Endothelial cell of umbilical vein (primary cell): ENCODE data around the gene BCAR3. TPM values are rescaled to one million over a fixed set of nuclear protein-coding genes. Genes with fewer than 3 reads are reported as not detected.

Source experiments
- BruUV-seq: library from RNA; stranded (reverse); fragments of 400-500 nt; replicated peaks from 2 replicates; lab custom pipeline; 2021; lab: Mats Ljungman, UMichigan
- CTCF ChIA-PET: fragments of 300-600, 350-600 bp; sonication (Branson Sonifier 250); formaldehyde crosslinking; loops from one replicate; lab custom pipeline; 2021; ENCODE audit warnings: antibody characterized with exemption, inconsistent platforms; lab: Charles Lee
- POLR2A ChIA-PET: fragments of 300-600, 350-600 bp; sonication (Branson Sonifier 250); formaldehyde crosslinking; loops from one replicate; lab custom pipeline; 2021; ENCODE audit warnings: antibody characterized with exemption, inconsistent platforms; lab: Charles Lee
- DNase-seq: peaks from one replicate; pipeline ENCODE4 v3.0.0-alpha.2; 2011; ENCODE audit warnings: low read depth, low spot score
- FAIRE-seq: peaks from 2 replicates; lab custom pipeline; 2011; peaks lifted over from hg19 to GRCh38; lab: Jason Lieb, UNC
- H2AFZ ChIP-seq: 2 replicates; pipeline ENCODE4 v1.6.0; 2012; ENCODE audit warnings: low read depth, low read length, control low read depth, inconsistent platforms
- H3K27ac ChIP-seq: 2 replicates; pipeline ENCODE4 v1.5.1; 2011; ENCODE audit warnings: low read depth, mild to moderate bottlenecking, control low read depth, low read length, moderate library complexity; ENCODE audit not compliant: insufficient read depth
- H3K27me3 ChIP-seq, 2 experiments: 2 replicates each; pipeline versions ENCODE4 v1.6.0 to v1.6.1; 2011; ENCODE audit warnings: low read length in 2 of 2, mixed read lengths in 1 of 2; ENCODE audit not compliant: control insufficient read depth in 2 of 2, insufficient read depth in 2 of 2
- H3K36me3 ChIP-seq, 2 experiments: 2 replicates in 1 of 2; 3 replicates in 1 of 2; pipeline ENCODE4 v1.5.1; 2011; ENCODE audit warnings: low read length in 2 of 2, mild to moderate bottlenecking in 1 of 2, moderate library complexity in 1 of 2; ENCODE audit not compliant: control insufficient read depth in 2 of 2, insufficient read depth in 2 of 2; ENCODE audit errors: extremely low read depth in 1 of 2
- H3K4me1 ChIP-seq: 3 replicates; pipeline ENCODE4 v1.5.1; 2011; ENCODE audit warnings: mild to moderate bottlenecking, low read length; ENCODE audit not compliant: control insufficient read depth, insufficient read depth; ENCODE audit errors: extremely low read depth
- H3K4me2 ChIP-seq: 2 replicates; pipeline ENCODE4 v1.6.1; 2011; ENCODE audit warnings: low read length, control low read depth, mixed read lengths; ENCODE audit not compliant: insufficient read depth
- H3K4me3 ChIP-seq, 3 experiments: fragments of 200-600 bp in 1 of 3; sonication (generic), shearing (Covaris generic) in 1 of 3; replicated peaks in 1 of 3; 2 replicates each; pipeline ENCODE4 v1.5.1; 2011 to 2016; ENCODE audit warnings: control low read depth in 3 of 3, low read length in 3 of 3, mild to moderate bottlenecking in 2 of 3, inconsistent platforms in 1 of 3, low read depth in 1 of 3, moderate library complexity in 1 of 3; ENCODE audit not compliant: insufficient read depth in 1 of 3
- H3K79me2 ChIP-seq: 2 replicates; pipeline ENCODE4 v1.6.0; 2012; ENCODE audit warnings: low read length, inconsistent platforms; ENCODE audit not compliant: control insufficient read depth, insufficient read depth
- H3K9ac ChIP-seq: replicated peaks from 2 replicates; pipeline ENCODE3; 2011; ENCODE audit warnings: low read length, control low read depth; ENCODE audit not compliant: insufficient read depth; ENCODE audit errors: extremely low read depth
- H3K9me1 ChIP-seq: replicated peaks from 3 replicates; pipeline ENCODE4 v1.6.0; 2011; ENCODE audit warnings: mild to moderate bottlenecking, low read length; ENCODE audit not compliant: control insufficient read depth, insufficient read depth; ENCODE audit errors: extremely low read depth
- H3K9me3 ChIP-seq: replicated peaks from 2 replicates; pipeline ENCODE4 v1.5.1; 2012; ENCODE audit warnings: low read length, inconsistent platforms; ENCODE audit not compliant: control insufficient read depth, insufficient read depth
- H4K20me1 ChIP-seq: replicated peaks from 2 replicates; pipeline ENCODE3; 2011; ENCODE audit warnings: mild to moderate bottlenecking, low read length; ENCODE audit not compliant: control insufficient read depth, insufficient read depth; ENCODE audit errors: extremely low read depth
- CTCF ChIP-seq, 2 donors: IDR thresholded peaks; 1 replicate in 1 of 2; 2 replicates in 1 of 2; pipeline ENCODE4 v1.5.1; 2011; ENCODE audit warnings: low read length in 2 of 2, mild to moderate bottlenecking in 2 of 2, moderate library complexity in 2 of 2, control low read depth in 1 of 2, inconsistent platforms in 1 of 2, low read depth in 1 of 2; ENCODE audit not compliant: insufficient read depth in 1 of 2; ENCODE audit errors: extremely low read depth in 1 of 2
- EZH2 ChIP-seq: IDR thresholded peaks from 2 replicates; pipeline ENCODE4 v1.6.1; 2012; ENCODE audit warnings: borderline replicate concordance, low read depth, mild to moderate bottlenecking, moderate library complexity, low read length, inconsistent platforms; ENCODE audit not compliant: severe bottlenecking
- FOS ChIP-seq: IDR thresholded peaks from 2 replicates; pipeline ENCODE4 v1.6.1; 2011; ENCODE audit warnings: mild to moderate bottlenecking, low read length, moderate library complexity, borderline replicate concordance; ENCODE audit not compliant: insufficient read depth
- GATA2 ChIP-seq: IDR thresholded peaks from 2 replicates; pipeline ENCODE4 v1.7.0; 2011; ENCODE audit warnings: low read depth, mild to moderate bottlenecking, moderate library complexity, mixed read lengths, low read length; ENCODE audit not compliant: insufficient read length, insufficient read depth
- JUN ChIP-seq: IDR thresholded peaks from 2 replicates; pipeline ENCODE4 v1.6.1; 2011; ENCODE audit warnings: borderline replicate concordance, low read depth; ENCODE audit not compliant: insufficient read length, insufficient read depth
- MAX ChIP-seq: IDR thresholded peaks from 2 replicates; pipeline ENCODE4 v1.6.1; 2011; ENCODE audit not compliant: insufficient read depth, insufficient read length
- MYC ChIP-seq: IDR thresholded peaks from one replicate; pipeline ENCODE4 v1.6.1; 2011; ENCODE audit warnings: mild to moderate bottlenecking, low read depth, low read length
- POLR2A ChIP-seq: IDR thresholded peaks from 2 replicates; pipeline ENCODE4 v1.6.1; 2012; ENCODE audit warnings: low read depth, mild to moderate bottlenecking, control low read depth, low read length
- POLR2AphosphoS5 ChIP-seq: IDR thresholded peaks from 2 replicates; pipeline ENCODE4 v1.6.1; 2012; ENCODE audit warnings: low read depth, mild to moderate bottlenecking, control low read depth, low read length, moderate library complexity; ENCODE audit not compliant: insufficient read depth
- dilution Hi-C: fragments of 300-500 bp; cut with MboI; formaldehyde crosslinking; loops from one replicate; pipeline ENCODE4 v1.15.0; 2019; ENCODE audit warnings: low sequenced_read_pairs; ENCODE audit not compliant: extremely low pct_ligation_motif_present
- intact Hi-C: fragments of 100-400 bp; cut with micrococcal nuclease; formaldehyde crosslinking; loops from one replicate; pipeline ENCODE4 v1.10.0; 2022
- polyA plus RNA-seq, 4 experiments: library from polyadenylated mRNA; depleted of rRNA in 3 of 4; stranded (reverse) in 3 of 4; unstranded in 1 of 4; fragments of >200 nt; gene quantifications; 2 replicates each; pipeline versions ENCODE4 v1.2.1 to v1.2.3, GENCODE V29; 2011 to 2012; ENCODE audit warnings: missing spikeins in 1 of 4
- total RNA-seq: library from RNA; stranded (reverse); gene quantifications from 2 replicates; pipeline ENCODE4 v1.2.3, GENCODE V29; 2021

BCAR3 gene
- total and polyA plus RNA-seq, 2 donors (not counting 3 experiments of a cell fraction or from before 2014, with no cell fraction given) = 17.5 to 32.9 TPM

- Histone ChIP-seq H3K9ac (no peak overlapping the region), H3K9me3 (no peaks in the 10 kb centered on the region), H4K20me1 (no peaks in the 10 kb centered on the region), H3K9me1 (no peaks in the 10 kb centered on the region), H3K79me2 (peaks cover 87% of the 10 kb centered on the region), H3K27me3 (no peaks in the 10 kb centered on the region), H3K36me3 (peaks cover 0 to 3% of the 10 kb centered on the region in 2 experiments), H3K4me3 (no peak overlapping the region), H3K4me1 (peaks cover 10% of the 10 kb centered on the region), H3K27ac (no peak overlapping the region), H2AFZ (no peak overlapping the region), H3K4me2 (no peak overlapping the region)
- TF ChIP-seq MAX = no peak
- TF ChIP-seq MYC = no peak
- no peak for TF ChIP-seq FOS
- TF ChIP-seq POLR2AphosphoS5 = no peak
- no peak for TF ChIP-seq CTCF (IDR thresholded peaks at IDR 0.05; ENCODE audit: extremely low read depth in 1 of 2, insufficient read depth in 1 of 2, low read depth in 1 of 2, low read length in 2 of 2)
- TF ChIP-seq EZH2 = no peak
- no peak for TF ChIP-seq POLR2A
- no peak for TF ChIP-seq JUN
- no peak for TF ChIP-seq GATA2
- DNase-seq (no peak), FAIRE-seq (no peak)
- intact Hi-C loops (no loop called here), dilution Hi-C loops (no loop called here)
- ChIA-PET CTCF (no interaction called here), POLR2A (no interaction called here)
- BruUV-seq = no TSS peak
Measured at GRCh38 chr1:93595266-93595665, 86.4 kb downstream of the BCAR3 start.
